B cell (primary cell): Measurements from ENCODE around the gene ACP6.

Experiments
- EZH2 ChIP-seq: IDR thresholded peaks from 2 replicates; pipeline ENCODE4 v1.6.1; 2012; ENCODE audit warnings: borderline replicate concordance, low read depth, mild to moderate bottlenecking, moderate library complexity, low read length; ENCODE audit not compliant: insufficient read depth, poor library complexity, severe bottlenecking
- TF ChIP-seq, protein P1 (sequence below): fragments of 200-600 bp; IDR thresholded peaks from one replicate; pipeline ENCODE4 v1.8.0; 2022; ENCODE audit warnings: antibody characterized with exemption, mild to moderate bottlenecking

DNA sequence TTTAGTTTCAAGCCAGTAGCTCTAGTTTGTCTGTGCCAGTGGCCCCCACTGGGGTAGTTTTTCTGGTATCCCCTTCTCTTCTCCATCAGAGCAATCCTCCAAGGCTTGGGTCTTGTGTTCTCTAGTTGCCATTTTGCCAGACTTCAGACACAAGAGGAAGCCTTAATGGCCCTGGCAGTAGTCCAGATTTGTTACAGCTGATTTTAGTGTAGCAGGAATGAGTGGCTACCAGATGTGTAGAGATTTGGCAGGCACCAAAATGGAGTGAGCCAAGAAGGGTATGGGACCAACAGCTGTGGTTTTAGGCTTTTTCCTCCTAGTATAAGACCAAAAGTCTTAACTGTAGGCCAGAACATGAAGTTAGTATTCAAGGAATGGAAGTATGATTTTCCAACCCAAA, 56.8 kb downstream of the ACP6 start:
- TF ChIP-seq, protein P1, sequence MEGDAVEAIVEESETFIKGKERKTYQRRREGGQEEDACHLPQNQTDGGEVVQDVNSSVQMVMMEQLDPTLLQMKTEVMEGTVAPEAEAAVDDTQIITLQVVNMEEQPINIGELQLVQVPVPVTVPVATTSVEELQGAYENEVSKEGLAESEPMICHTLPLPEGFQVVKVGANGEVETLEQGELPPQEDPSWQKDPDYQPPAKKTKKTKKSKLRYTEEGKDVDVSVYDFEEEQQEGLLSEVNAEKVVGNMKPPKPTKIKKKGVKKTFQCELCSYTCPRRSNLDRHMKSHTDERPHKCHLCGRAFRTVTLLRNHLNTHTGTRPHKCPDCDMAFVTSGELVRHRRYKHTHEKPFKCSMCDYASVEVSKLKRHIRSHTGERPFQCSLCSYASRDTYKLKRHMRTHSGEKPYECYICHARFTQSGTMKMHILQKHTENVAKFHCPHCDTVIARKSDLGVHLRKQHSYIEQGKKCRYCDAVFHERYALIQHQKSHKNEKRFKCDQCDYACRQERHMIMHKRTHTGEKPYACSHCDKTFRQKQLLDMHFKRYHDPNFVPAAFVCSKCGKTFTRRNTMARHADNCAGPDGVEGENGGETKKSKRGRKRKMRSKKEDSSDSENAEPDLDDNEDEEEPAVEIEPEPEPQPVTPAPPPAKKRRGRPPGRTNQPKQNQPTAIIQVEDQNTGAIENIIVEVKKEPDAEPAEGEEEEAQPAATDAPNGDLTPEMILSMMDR, result no peak
- no peak for TF ChIP-seq EZH2
